ENCODE measurements around the gene NPTXR. TPM values are rescaled to one million over a fixed set of nuclear protein-coding genes. Genes with fewer than 3 reads are reported as not detected.

NPTXR gene
- total RNA-seq, 1 donor from 2014 or later = 6.9 TPM

- H3K36me3 Mint-ChIP-seq = no peaks in the 10 kb centered on the region
Measured at GRCh38 chr22:38834991-38835390, 8.8 kb downstream of the NPTXR start.

DNA sequence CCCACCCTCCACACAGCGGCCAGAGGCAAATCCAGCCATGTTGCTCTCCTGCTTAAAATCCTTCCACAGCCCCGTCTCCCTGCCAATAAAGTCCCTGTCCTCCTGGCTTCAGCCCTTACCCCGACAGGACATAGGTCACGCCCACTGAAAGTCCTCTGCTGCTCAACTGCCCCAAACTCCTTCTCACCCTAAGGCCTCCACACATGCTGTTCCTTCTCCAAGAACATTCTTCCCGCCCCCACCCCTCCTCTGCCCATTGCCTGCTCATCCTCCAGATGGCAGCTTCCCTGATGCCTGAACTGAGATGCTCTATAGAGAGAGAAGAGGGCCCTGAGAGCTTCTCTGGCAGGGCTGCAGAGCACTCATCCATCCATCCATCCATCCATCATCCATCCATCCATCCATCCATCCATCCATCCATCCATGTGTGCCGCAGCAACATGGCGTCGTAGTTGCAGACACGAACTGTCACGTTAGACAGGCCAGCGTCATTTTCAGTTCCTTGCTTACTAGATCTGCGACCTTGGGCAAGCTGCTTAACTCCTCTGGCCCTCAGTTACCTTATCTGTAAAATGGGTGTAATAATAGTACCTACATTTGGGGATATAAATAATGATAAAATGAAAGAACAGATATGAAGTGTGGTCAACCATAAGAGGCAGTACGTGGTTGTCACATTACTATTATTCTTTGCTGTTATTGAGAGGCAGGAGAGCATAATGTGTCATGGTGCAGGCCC, 9.4 kb downstream of the NPTXR start:
- TF ChIP-seq, protein P1, sequence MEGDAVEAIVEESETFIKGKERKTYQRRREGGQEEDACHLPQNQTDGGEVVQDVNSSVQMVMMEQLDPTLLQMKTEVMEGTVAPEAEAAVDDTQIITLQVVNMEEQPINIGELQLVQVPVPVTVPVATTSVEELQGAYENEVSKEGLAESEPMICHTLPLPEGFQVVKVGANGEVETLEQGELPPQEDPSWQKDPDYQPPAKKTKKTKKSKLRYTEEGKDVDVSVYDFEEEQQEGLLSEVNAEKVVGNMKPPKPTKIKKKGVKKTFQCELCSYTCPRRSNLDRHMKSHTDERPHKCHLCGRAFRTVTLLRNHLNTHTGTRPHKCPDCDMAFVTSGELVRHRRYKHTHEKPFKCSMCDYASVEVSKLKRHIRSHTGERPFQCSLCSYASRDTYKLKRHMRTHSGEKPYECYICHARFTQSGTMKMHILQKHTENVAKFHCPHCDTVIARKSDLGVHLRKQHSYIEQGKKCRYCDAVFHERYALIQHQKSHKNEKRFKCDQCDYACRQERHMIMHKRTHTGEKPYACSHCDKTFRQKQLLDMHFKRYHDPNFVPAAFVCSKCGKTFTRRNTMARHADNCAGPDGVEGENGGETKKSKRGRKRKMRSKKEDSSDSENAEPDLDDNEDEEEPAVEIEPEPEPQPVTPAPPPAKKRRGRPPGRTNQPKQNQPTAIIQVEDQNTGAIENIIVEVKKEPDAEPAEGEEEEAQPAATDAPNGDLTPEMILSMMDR (conservative IDR thresholded peaks at IDR 0.05) = no peak
- H3K27me3 Mint-ChIP-seq = peaks cover 29% of the 10 kb centered on the region
- no peaks in the 10 kb centered on the region for H3K4me1 Mint-ChIP-seq (ENCODE audit: unreplicated experiment)
- DNase-seq (ENCODE audit: extremely low spot score, unreplicated experiment) = no peak
- H3K36me3 Mint-ChIP-seq = no peaks in the 10 kb centered on the region
- no peak overlapping the region for H3K4me3 Mint-ChIP-seq
- no peak overlapping the region for H3K27ac Mint-ChIP-seq
- H3K9me3 Mint-ChIP-seq = no peaks in the 10 kb centered on the region

More at GRCh38 chr22:38834991-38835390, 8.8 kb downstream of the NPTXR start:
- DNase-seq (ENCODE audit: extremely low spot score, unreplicated experiment) = no peak
- H3K4me3 Mint-ChIP-seq = no peak overlapping the region
- TF ChIP-seq, protein P1 (conservative IDR thresholded peaks at IDR 0.05) = no peak
- no peak overlapping the region for H3K27ac Mint-ChIP-seq
- no peaks in the 10 kb centered on the region for H3K9me3 Mint-ChIP-seq
- H3K4me1 Mint-ChIP-seq (ENCODE audit: unreplicated experiment) = no peaks in the 10 kb centered on the region
- peaks cover 35% of the 10 kb centered on the region for H3K27me3 Mint-ChIP-seq

GRCh38 chr22:38833061-38833460, 10.8 kb downstream of the NPTXR start:
- H3K27ac Mint-ChIP-seq = no peak overlapping the region
- H3K36me3 Mint-ChIP-seq = no peaks in the 10 kb centered on the region
- no peak overlapping the region for H3K4me3 Mint-ChIP-seq
- no peaks in the 10 kb centered on the region for H3K9me3 Mint-ChIP-seq
- no peaks in the 10 kb centered on the region for H3K4me1 Mint-ChIP-seq (ENCODE audit: unreplicated experiment)
- DNase-seq (ENCODE audit: extremely low spot score, unreplicated experiment) = no peak
- peaks cover 24% of the 10 kb centered on the region for H3K27me3 Mint-ChIP-seq
- TF ChIP-seq, protein P1 (conservative IDR thresholded peaks at IDR 0.05) = no peak

DNA sequence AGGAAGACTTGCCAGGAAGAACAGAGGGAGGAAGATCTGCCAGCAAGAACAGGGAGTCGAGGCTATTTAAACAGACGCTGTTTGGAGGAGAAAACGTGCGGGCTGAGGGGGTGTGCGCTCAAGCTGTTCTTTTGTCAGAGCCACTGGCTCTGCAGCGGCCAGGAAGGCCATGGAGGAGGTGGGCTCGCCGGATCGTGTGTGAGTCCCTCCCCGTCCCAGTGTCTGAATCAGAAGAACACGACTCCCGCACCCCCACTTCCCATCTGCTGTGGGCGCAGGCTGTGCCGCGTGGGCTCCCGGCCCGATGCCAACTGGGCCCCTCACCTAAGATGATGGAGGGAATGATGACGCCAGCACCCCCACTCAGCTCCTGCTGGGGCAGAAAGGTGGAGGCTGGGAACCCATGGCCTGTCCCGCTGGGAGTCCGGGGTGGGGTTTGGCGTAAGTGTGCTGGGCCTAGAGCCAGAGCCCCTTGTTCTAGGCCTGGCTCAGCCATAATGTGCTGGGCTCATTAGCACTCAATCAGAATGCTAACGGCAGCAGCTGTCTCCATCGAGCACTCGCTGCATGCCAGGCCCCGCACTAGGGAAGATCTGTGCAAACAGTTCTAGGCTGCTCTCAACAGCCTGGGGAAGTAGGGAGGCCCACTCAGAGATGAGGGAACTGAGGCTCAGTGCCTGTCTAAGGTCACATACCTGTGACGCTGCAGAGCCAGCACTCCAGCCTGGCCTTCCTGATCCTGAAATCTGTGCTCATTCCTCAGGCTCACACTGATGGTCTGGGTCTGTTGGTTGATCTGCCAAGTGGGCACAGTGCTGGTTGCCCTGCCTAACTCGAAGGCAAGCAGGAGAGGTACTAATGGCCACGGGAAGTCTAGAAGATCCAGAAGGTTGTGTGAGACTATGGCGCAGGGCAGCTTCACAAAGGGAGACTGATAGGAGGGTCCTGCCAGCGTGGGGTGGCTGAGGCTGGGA, 11.5 kb downstream of the NPTXR start:
- Mint-ChIP-seq H3K27me3 (peaks cover 19% of the 10 kb centered on the region), H3K36me3 (no peaks in the 10 kb centered on the region), H3K9me3 (no peaks in the 10 kb centered on the region), H3K27ac (no peak overlapping the region), H3K4me1 (ENCODE audit: unreplicated experiment) (no peaks in the 10 kb centered on the region), H3K4me3 (no peak overlapping the region)
- DNase-seq (ENCODE audit: extremely low spot score, unreplicated experiment) = no peak
- TF ChIP-seq, protein P1 (conservative IDR thresholded peaks at IDR 0.05) = no peak

- no peak for DNase-seq (ENCODE audit: extremely low spot score, unreplicated experiment)
- no peaks in the 10 kb centered on the region for H3K4me1 Mint-ChIP-seq (ENCODE audit: unreplicated experiment)
- H3K27ac Mint-ChIP-seq = no peak overlapping the region
- H3K9me3 Mint-ChIP-seq = no peaks in the 10 kb centered on the region
- TF ChIP-seq, protein P1 (conservative IDR thresholded peaks at IDR 0.05) = no peak
- H3K27me3 Mint-ChIP-seq = peaks cover 16% of the 10 kb centered on the region
- no peak overlapping the region for H3K4me3 Mint-ChIP-seq
- no peaks in the 10 kb centered on the region for H3K36me3 Mint-ChIP-seq
Measured at GRCh38 chr22:38831166-38831945, 12.5 kb downstream of the NPTXR start.
